ENCODE data around the gene PRKCE.

DNA sequence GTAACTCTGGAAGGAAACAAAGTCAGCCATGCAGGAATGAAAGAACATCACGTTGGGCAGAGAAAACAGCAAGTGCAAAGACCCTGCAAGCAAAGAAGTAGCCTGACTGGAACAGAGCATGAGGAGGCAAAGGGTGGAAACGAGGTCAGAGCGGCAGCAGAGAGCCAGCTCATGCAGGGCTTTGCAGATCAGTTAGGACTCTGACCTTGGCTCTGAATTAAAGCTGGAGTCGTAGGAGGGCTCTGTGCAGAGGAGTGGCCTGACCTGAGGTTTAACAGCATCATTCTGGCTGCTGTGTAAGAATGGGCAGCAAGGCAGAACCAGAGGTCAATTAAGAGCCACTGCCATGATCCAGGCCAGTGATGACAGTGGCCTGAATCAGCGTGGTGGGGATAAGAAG, 220.7 kb downstream of the PRKCE start:
- TF ChIP-seq POLR2A (IDR thresholded peaks at IDR 0.05; ENCODE audit: low read depth, low read length) (no peak), JUN (IDR thresholded peaks at IDR 0.05; ENCODE audit: borderline replicate concordance, insufficient read depth, insufficient read length, low read depth) (no peak), MYC (IDR thresholded peaks at IDR 0.05; ENCODE audit: low read depth, low read length) (no peak), EZH2 (IDR thresholded peaks at IDR 0.05; ENCODE audit: borderline replicate concordance, low read depth, low read length, severe bottlenecking) (no peak), POLR2AphosphoS5 (IDR thresholded peaks at IDR 0.05; ENCODE audit: insufficient read depth, low read depth, low read length) (no peak)
- TF ChIP-seq, protein P1, sequence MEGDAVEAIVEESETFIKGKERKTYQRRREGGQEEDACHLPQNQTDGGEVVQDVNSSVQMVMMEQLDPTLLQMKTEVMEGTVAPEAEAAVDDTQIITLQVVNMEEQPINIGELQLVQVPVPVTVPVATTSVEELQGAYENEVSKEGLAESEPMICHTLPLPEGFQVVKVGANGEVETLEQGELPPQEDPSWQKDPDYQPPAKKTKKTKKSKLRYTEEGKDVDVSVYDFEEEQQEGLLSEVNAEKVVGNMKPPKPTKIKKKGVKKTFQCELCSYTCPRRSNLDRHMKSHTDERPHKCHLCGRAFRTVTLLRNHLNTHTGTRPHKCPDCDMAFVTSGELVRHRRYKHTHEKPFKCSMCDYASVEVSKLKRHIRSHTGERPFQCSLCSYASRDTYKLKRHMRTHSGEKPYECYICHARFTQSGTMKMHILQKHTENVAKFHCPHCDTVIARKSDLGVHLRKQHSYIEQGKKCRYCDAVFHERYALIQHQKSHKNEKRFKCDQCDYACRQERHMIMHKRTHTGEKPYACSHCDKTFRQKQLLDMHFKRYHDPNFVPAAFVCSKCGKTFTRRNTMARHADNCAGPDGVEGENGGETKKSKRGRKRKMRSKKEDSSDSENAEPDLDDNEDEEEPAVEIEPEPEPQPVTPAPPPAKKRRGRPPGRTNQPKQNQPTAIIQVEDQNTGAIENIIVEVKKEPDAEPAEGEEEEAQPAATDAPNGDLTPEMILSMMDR (IDR thresholded peaks at IDR 0.05; ENCODE audit: extremely low read depth in 1 of 2, insufficient read depth in 1 of 2, low read depth in 1 of 2, low read length in 2 of 2), result no peak
- TF ChIP-seq, protein P2, sequence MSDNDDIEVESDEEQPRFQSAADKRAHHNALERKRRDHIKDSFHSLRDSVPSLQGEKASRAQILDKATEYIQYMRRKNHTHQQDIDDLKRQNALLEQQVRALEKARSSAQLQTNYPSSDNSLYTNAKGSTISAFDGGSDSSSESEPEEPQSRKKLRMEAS (IDR thresholded peaks at IDR 0.05; ENCODE audit: insufficient read depth, insufficient read length), result no peak
